ENCODE results near the gene VIPAS39. TPM values are rescaled to one million over a fixed set of nuclear protein-coding genes. Genes with fewer than 3 reads are reported as not detected.

VIPAS39 gene
- total RNA-seq, 1 experiment from 2014 or later, result 54.5 TPM

- no peak for DNase-seq
- Histone ChIP-seq H3K27ac (no peak overlapping the region), H4K20me1 (ENCODE audit: insufficient read depth) (no peaks in the 10 kb centered on the region), H3K27me3 (ENCODE audit: insufficient read depth, low read depth) (peaks cover 33% of the 10 kb centered on the region), H3K9me3 (ENCODE audit: insufficient read depth, low read depth) (no peaks in the 10 kb centered on the region), H3F3A (ENCODE audit: insufficient read depth, low read depth) (no peaks in the 10 kb centered on the region), H3K9me2 (ENCODE audit: insufficient read depth) (no peaks in the 10 kb centered on the region), H3K4me2 (no peak overlapping the region), H3K4me3 (no peak overlapping the region), H2AFZ (no peak overlapping the region), H3K4me1 (replicated peaks; ENCODE audit: insufficient read depth) (no peaks in the 10 kb centered on the region), H3K79me2 (ENCODE audit: low read depth) (no peaks in the 10 kb centered on the region), H3K36me3 (ENCODE audit: low read depth) (no peaks in the 10 kb centered on the region)
- TF ChIP-seq CTCF (conservative IDR thresholded peaks at IDR 0.05) (no peak), EZH2 (IDR thresholded peaks at IDR 0.05; ENCODE audit: low read depth) (no peak)
- ChIA-PET CTCF (interaction anchor here (0.5 kb wide), 1 partner anchor 81 kb away, joined by 4 read pairs; no protein-coding TSS in a partner anchor), POLR2A (ENCODE audit: unreplicated experiment) (interaction anchor here (0.5 to 0.7 kb wide), 3 partner anchors 78 to 1672 kb away, joined by 3 to 8 read pairs (median 5); no protein-coding TSS in a partner anchor)
- intact Hi-C loops (cut with micrococcal nuclease; ENCODE audit: unreplicated experiment), result no loop called here
- no TSS peak for BruUV-seq (replicated peaks)
Measured at GRCh38 chr14:77478029-77478428, 20.6 kb upstream of the VIPAS39 start.

- no peak overlapping the region for H3K4me2 ChIP-seq
- POLR2A ChIA-PET (ENCODE audit: unreplicated experiment), result no interaction called here
Measured at GRCh38 chr14:77475432-77476115, 18.2 kb upstream of the VIPAS39 start.

DNA sequence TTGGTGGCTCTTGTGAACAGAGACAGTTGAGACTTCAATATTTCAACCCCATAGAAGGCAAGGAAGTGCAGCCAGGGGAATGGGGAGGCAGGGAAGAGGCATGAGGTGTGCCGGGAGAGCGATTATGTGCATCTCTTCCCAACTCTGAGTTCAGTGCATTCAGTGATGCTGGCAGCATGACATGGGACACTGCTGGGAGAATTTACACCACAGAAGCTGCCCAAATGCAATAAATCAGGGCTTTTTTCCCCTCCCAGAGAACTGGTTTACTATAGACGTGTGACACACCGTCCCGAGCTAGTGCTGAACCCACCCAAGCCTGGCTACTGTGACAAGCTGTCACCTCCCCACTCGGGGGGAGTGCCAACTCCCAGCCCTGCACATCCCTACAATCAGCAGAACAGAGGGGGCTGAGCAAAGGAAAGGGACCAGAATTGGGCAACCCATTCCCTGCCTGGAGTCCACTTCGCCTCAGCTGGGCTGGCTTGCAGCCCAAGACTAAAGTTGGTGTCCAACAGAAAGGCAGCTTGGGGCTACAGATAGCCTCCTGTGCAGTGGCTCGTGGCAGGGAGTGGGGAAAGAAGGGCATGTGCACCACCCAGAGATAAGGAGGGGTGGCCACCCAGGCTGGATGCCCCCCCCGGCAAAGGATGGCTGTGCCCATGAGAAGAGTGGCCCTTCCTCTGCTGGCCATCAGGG is 17.2 kb upstream of the VIPAS39 start:
- no peak for DNase-seq
- Histone ChIP-seq H3K4me1 (replicated peaks; ENCODE audit: insufficient read depth) (no peaks in the 10 kb centered on the region), H3K9me3 (ENCODE audit: insufficient read depth, low read depth) (no peaks in the 10 kb centered on the region), H3K4me3 (no peak overlapping the region), H3K27me3 (ENCODE audit: insufficient read depth, low read depth) (peaks cover 33% of the 10 kb centered on the region), H3K9me2 (ENCODE audit: insufficient read depth) (no peaks in the 10 kb centered on the region), H3K36me3 (ENCODE audit: low read depth) (no peaks in the 10 kb centered on the region), H4K20me1 (ENCODE audit: insufficient read depth) (no peaks in the 10 kb centered on the region), H3K27ac (no peak overlapping the region), H2AFZ (no peak overlapping the region), H3K79me2 (ENCODE audit: low read depth) (no peaks in the 10 kb centered on the region), H3F3A (ENCODE audit: insufficient read depth, low read depth) (peaks cover 9% of the 10 kb centered on the region; the same call in 1 of the 2 replicates), H3K4me2 (no peak overlapping the region)
- TF ChIP-seq EZH2 (IDR thresholded peaks at IDR 0.05; ENCODE audit: low read depth) (no peak), CTCF (conservative IDR thresholded peaks at IDR 0.05) (no peak)
- POLR2A ChIA-PET (ENCODE audit: unreplicated experiment), result interaction anchor here (0.6 kb wide), 1 partner anchor 235 kb away, joined by 5 read pairs; no protein-coding TSS in a partner anchor
- intact Hi-C loops (cut with micrococcal nuclease; ENCODE audit: unreplicated experiment), result no loop called here
- BruUV-seq (replicated peaks), result no TSS peak
- CTCF ChIA-PET, result no interaction called here

More at GRCh38 chr14:77475432-77476115, 18.2 kb upstream of the VIPAS39 start:
- Histone ChIP-seq H4K20me1 (ENCODE audit: insufficient read depth) (no peaks in the 10 kb centered on the region), H3K4me3 (no peak overlapping the region), H3K9me2 (ENCODE audit: insufficient read depth) (no peaks in the 10 kb centered on the region), H3K9me3 (ENCODE audit: insufficient read depth, low read depth) (no peaks in the 10 kb centered on the region), H3F3A (ENCODE audit: insufficient read depth, low read depth) (no peaks in the 10 kb centered on the region), H3K4me1 (replicated peaks; ENCODE audit: insufficient read depth) (no peaks in the 10 kb centered on the region), H3K36me3 (ENCODE audit: low read depth) (no peaks in the 10 kb centered on the region), H3K27ac (no peak overlapping the region), H3K27me3 (ENCODE audit: insufficient read depth, low read depth) (peaks cover 33% of the 10 kb centered on the region), H2AFZ (no peak overlapping the region), H3K79me2 (ENCODE audit: low read depth) (no peaks in the 10 kb centered on the region)
- no peak for TF ChIP-seq CTCF (conservative IDR thresholded peaks at IDR 0.05)
- no peak for TF ChIP-seq EZH2 (IDR thresholded peaks at IDR 0.05; ENCODE audit: low read depth)
- CTCF ChIA-PET, result no interaction called here
- intact Hi-C loops (cut with micrococcal nuclease; ENCODE audit: unreplicated experiment), result no loop called here
- DNase-seq, result no peak
- no TSS peak for BruUV-seq (replicated peaks)

Data from PC-9 (cell line).